GM19239 (cell line): ENCODE results near the gene ARPC3.
A peak's percentile ranks its signal among the peaks of the same experiment; 100 is the strongest.
"Not testable (repeated sequence)": the region's sequence is repeated elsewhere in the genome, so short reads cannot be mapped to it uniquely, and the experiment has no call there.

ENCODE experiments used
- DNase-seq: peaks from one replicate; pipeline ENCODE4 v3.0.0; 2011; ENCODE audit warnings: low spot score; ENCODE audit not compliant: insufficient read length
- FAIRE-seq: peaks from 2 replicates; lab custom pipeline; 2011; peaks lifted over from hg19 to GRCh38; lab: Jason Lieb, UNC

Gene ARPC3

GRCh38 chr12:110449799-110450497 is at the start of gene ARPC3:
Gene ARPC3 (minus strand): TSS chr12:110450337. CDS start chr12:110450260, 77 bp downstream.
- FAIRE-seq: peak; percentile 91

GRCh38 chr12:110498984-110499706 is 49.0 kb upstream of the ARPC3 start:
- DNase-seq: no peak
- FAIRE-seq: no peak

More at GRCh38 chr12:110449799-110450497, at the start of gene ARPC3:
- peak; percentile 81 for DNase-seq

- DNase-seq (no peak), FAIRE-seq (no peak)
Measured at GRCh38 chr12:110475426-110475825, 25.3 kb upstream of the ARPC3 start.

- DNase-seq: peak; percentile 82
- peak; percentile 99 for FAIRE-seq
Measured at GRCh38 chr12:110468214-110469048, 18.3 kb upstream of the ARPC3 start, which contains the start of the genes FAM216A and GPN3. Gene FAM216A (plus strand): TSS chr12:110468845. CDS start chr12:110468876, 31 bp downstream. Gene GPN3 (minus strand): TSS chr12:110468257. CDS start chr12:110468203, 54 bp downstream.

GRCh38 chr12:110467847-110468213 is 17.7 kb upstream of the ARPC3 start:
- DNase-seq (no peak), FAIRE-seq (no peak)

GRCh38 chr12:110466791-110467190 is 16.7 kb upstream of the ARPC3 start:
- DNase-seq: no peak
- no peak for FAIRE-seq

GRCh38 chr12:110465765-110466164 is 15.6 kb upstream of the ARPC3 start:
- FAIRE-seq, DNase-seq: not testable (repeated sequence)

- no peak for DNase-seq
- FAIRE-seq: no peak
Measured at GRCh38 chr12:110465024-110465423, 14.9 kb upstream of the ARPC3 start.

- not testable (repeated sequence) for DNase-seq, FAIRE-seq
Measured at GRCh38 chr12:110461189-110461588, 11.1 kb upstream of the ARPC3 start.

- FAIRE-seq: no peak
- no peak for DNase-seq
Measured at GRCh38 chr12:110458756-110459155, 8.6 kb upstream of the ARPC3 start.

GRCh38 chr12:110453569-110454296 is 3.6 kb upstream of the ARPC3 start:
- FAIRE-seq: no peak

GRCh38 chr12:110451263-110451662 is 1.1 kb upstream of the ARPC3 start:
- no peak for FAIRE-seq

More at GRCh38 chr12:110453569-110454296, 3.6 kb upstream of the ARPC3 start:
- no peak for DNase-seq

GRCh38 chr12:110444455-110444854 is 5.7 kb downstream of the ARPC3 start:
- DNase-seq (no peak), FAIRE-seq (no peak)

More at GRCh38 chr12:110451263-110451662, 1.1 kb upstream of the ARPC3 start:
- no peak for DNase-seq

- FAIRE-seq: no peak
- DNase-seq: no peak
Measured at GRCh38 chr12:110436231-110436630, 13.9 kb downstream of the ARPC3 start.

GRCh38 chr12:110431957-110432587 is 18.1 kb downstream of the ARPC3 start:
- DNase-seq (no peak), FAIRE-seq (no peak)

- DNase-seq, FAIRE-seq: not testable (repeated sequence)
Measured at GRCh38 chr12:110429676-110430075, 20.5 kb downstream of the ARPC3 start.

GRCh38 chr12:110426406-110426805 is 23.7 kb downstream of the ARPC3 start:
- no peak for FAIRE-seq
- no peak for DNase-seq

GRCh38 chr12:110424237-110424636 is 25.9 kb downstream of the ARPC3 start:
- no peak for FAIRE-seq
- no peak for DNase-seq

- FAIRE-seq (no peak), DNase-seq (no peak)
Measured at GRCh38 chr12:110421701-110422100, 28.4 kb downstream of the ARPC3 start.
